GM12801 (cell line): Measurements from ENCODE around the gene RTN4RL2.

Experiments
- CTCF ChIP-seq: IDR thresholded peaks from one replicate; pipeline ENCODE4 v1.5.1; 2011; ENCODE audit warnings: control low read depth; ENCODE audit not compliant: insufficient read length; ENCODE audit errors: extremely low read depth

The RTN4RL2 gene

GRCh38 chr11:57485217-57485990 lies 25.1 kb downstream of the RTN4RL2 start:
- no peak for TF ChIP-seq CTCF

GRCh38 chr11:57487021-57487778 lies 26.9 kb downstream of the RTN4RL2 start:
- TF ChIP-seq CTCF, result no peak

GRCh38 chr11:57487920-57488659 lies 27.8 kb downstream of the RTN4RL2 start:
- no peak for TF ChIP-seq CTCF

GRCh38 chr11:57490456-57491248 lies 30.3 kb downstream of the RTN4RL2 start:
- TF ChIP-seq CTCF, result no peak

- no peak for TF ChIP-seq CTCF
Measured at GRCh38 chr11:57491371-57492061, 31.2 kb downstream of the RTN4RL2 start.

- TF ChIP-seq CTCF, result no peak
Measured at GRCh38 chr11:57493507-57494503, 33.5 kb downstream of the RTN4RL2 start.
